Measurements from ENCODE around the gene TRIM29. TPM values are rescaled to one million over a fixed set of nuclear protein-coding genes. Genes with fewer than 3 reads are reported as not detected.

The TRIM29 gene
- total RNA-seq, 1 experiment from 2014 or later, result not detected

GRCh38 chr11:120130991-120131760, 6.7 kb downstream of the TRIM29 start:
- Histone ChIP-seq H3K27me3 (ENCODE audit: insufficient read depth, low read length) (no peaks in the 10 kb centered on the region), H4K5ac (ENCODE audit: insufficient read length, low read depth, low read length) (no peak overlapping the region), H2AFZ (ENCODE audit: low read length) (no peak overlapping the region), H2AK5ac (ENCODE audit: insufficient read length, low read length) (no peak overlapping the region), H2BK120ac (ENCODE audit: low read depth, low read length, poor library complexity, severe bottlenecking) (no peak overlapping the region), H3T11ph (ENCODE audit: low read length) (no peak overlapping the region), H3K4me2 (ENCODE audit: insufficient read depth, insufficient read length, low read length) (no peak overlapping the region), H3K14ac (ENCODE audit: insufficient read depth, low read length) (no peak overlapping the region), H3K23ac (ENCODE audit: insufficient read length, low read depth, low read length) (no peak overlapping the region), H2BK15ac (ENCODE audit: low read depth, low read length) (no peak overlapping the region), H3K79me1 (ENCODE audit: insufficient read depth, low read depth, low read length, poor library complexity, severe bottlenecking) (no peaks in the 10 kb centered on the region), H3K4me1 (ENCODE audit: insufficient read depth, low read length) (no peaks in the 10 kb centered on the region), H3K23me2 (ENCODE audit: insufficient read length, low read depth, low read length, poor library complexity, severe bottlenecking) (no peaks in the 10 kb centered on the region), H4K91ac (ENCODE audit: insufficient read length, low read depth, low read length) (no peak overlapping the region), H3K9me3 (ENCODE audit: control insufficient read depth, low read depth, low read length) (no peaks in the 10 kb centered on the region), H3K4ac (ENCODE audit: low read depth, low read length) (no peak overlapping the region), H4K8ac (replicated peaks; ENCODE audit: insufficient read length, low read depth, low read length) (no peak overlapping the region), H3K79me2 (ENCODE audit: insufficient read depth, low read length) (no peaks in the 10 kb centered on the region), H2BK12ac (ENCODE audit: insufficient read length, low read depth, low read length) (no peak overlapping the region), H2BK20ac (ENCODE audit: low read depth, low read length, poor library complexity, severe bottlenecking) (no peak overlapping the region), H3K18ac (ENCODE audit: insufficient read length, low read depth, low read length) (no peak overlapping the region), H4K20me1 (ENCODE audit: control insufficient read depth, insufficient read depth, insufficient read length) (no peaks in the 10 kb centered on the region), H3K9ac (ENCODE audit: extremely low read depth, insufficient read length, low read length) (no peak overlapping the region), H3K27ac (ENCODE audit: insufficient read length, low read depth, low read length) (no peak overlapping the region), H3K56ac (ENCODE audit: insufficient read length, low read depth, low read length) (no peak overlapping the region), H2BK5ac (ENCODE audit: insufficient read length, low read length) (no peak overlapping the region)
- DNase-seq, result no peak
- Mint-ChIP-seq H3K4me1 (peaks cover 2 to 3% of the 10 kb centered on the region in 2 experiments; a peak in 3 of 4 replicates), H3K27me3 (ENCODE audit: low read depth) (peaks cover 77% of the 10 kb centered on the region), H3K36me3 (ENCODE audit: insufficient read depth in 1 of 3, low read depth in 3 of 3) (no peaks in the 10 kb centered on the region), H3K4me3 (no peak overlapping the region), H3K27ac (no peak overlapping the region), H3K9me3 (no peaks in the 10 kb centered on the region)
- no CpG with 5 or more reads among the region's 8 CpGs for WGBS (ENCODE audit: extremely low coverage, insufficient read length, low lambda C conversion rate)
- TF ChIP-seq CTCF (conservative IDR thresholded peaks at IDR 0.05), result no peak

Data from H9 (cell line).